ENCODE results near the gene SDK2.

Gene SDK2

GRCh38 chr17:73644145-73645049 is at the start of gene SDK2:
Gene SDK2, minus strand, starts transcription at chr17:73644445. Its CDS starts 357 bp downstream, at chr17:73644088.
- no peak for DNase-seq

- DNase-seq, result no peak
Observed at GRCh38 chr17:73693071-73693470, 48.8 kb upstream of the SDK2 start.

- DNase-seq, result no peak
Observed at GRCh38 chr17:73691321-73691766, 47.1 kb upstream of the SDK2 start.

- no peak for DNase-seq
Observed at GRCh38 chr17:73690676-73691075, 46.4 kb upstream of the SDK2 start.

- DNase-seq, result no peak
Observed at GRCh38 chr17:73689596-73690275, 45.5 kb upstream of the SDK2 start.

- no peak for DNase-seq
Observed at GRCh38 chr17:73686961-73687360, 42.7 kb upstream of the SDK2 start.

GRCh38 chr17:73686126-73686525 is 41.9 kb upstream of the SDK2 start:
- DNase-seq, result no peak

- no peak for DNase-seq
Observed at GRCh38 chr17:73684183-73684582, 39.9 kb upstream of the SDK2 start.

- no peak for DNase-seq
Observed at GRCh38 chr17:73683771-73684170, 39.5 kb upstream of the SDK2 start.

- DNase-seq, result no peak
Observed at GRCh38 chr17:73681946-73682345, 37.7 kb upstream of the SDK2 start.

GRCh38 chr17:73679476-73679875 is 35.2 kb upstream of the SDK2 start:
- no peak for DNase-seq

- DNase-seq, result no peak
Observed at GRCh38 chr17:73678999-73679398, 34.8 kb upstream of the SDK2 start.

GRCh38 chr17:73669771-73670170 is 25.5 kb upstream of the SDK2 start:
- no peak for DNase-seq

- no peak for DNase-seq
Observed at GRCh38 chr17:73667181-73667959, 23.1 kb upstream of the SDK2 start.

GRCh38 chr17:73663614-73664013 is 19.4 kb upstream of the SDK2 start:
- no peak for DNase-seq

- DNase-seq, result no peak
Observed at GRCh38 chr17:73660366-73660765, 16.1 kb upstream of the SDK2 start.

- DNase-seq, result no peak
Observed at GRCh38 chr17:73658821-73659515, 14.7 kb upstream of the SDK2 start.

- no peak for DNase-seq
Observed at GRCh38 chr17:73657473-73658116, 13.3 kb upstream of the SDK2 start.

GRCh38 chr17:73654241-73654640 is 10.0 kb upstream of the SDK2 start:
- no peak for DNase-seq

GRCh38 chr17:73653810-73654209 is 9.6 kb upstream of the SDK2 start:
- no peak for DNase-seq

- no peak for DNase-seq
Observed at GRCh38 chr17:73652886-73653480, 8.7 kb upstream of the SDK2 start.
